ENCODE measurements around the gene NKAIN2.
"Not testable (repeated sequence)": the region's sequence is repeated elsewhere in the genome, so short reads cannot be mapped to it uniquely, and the experiment has no call there.

The NKAIN2 gene

DNA sequence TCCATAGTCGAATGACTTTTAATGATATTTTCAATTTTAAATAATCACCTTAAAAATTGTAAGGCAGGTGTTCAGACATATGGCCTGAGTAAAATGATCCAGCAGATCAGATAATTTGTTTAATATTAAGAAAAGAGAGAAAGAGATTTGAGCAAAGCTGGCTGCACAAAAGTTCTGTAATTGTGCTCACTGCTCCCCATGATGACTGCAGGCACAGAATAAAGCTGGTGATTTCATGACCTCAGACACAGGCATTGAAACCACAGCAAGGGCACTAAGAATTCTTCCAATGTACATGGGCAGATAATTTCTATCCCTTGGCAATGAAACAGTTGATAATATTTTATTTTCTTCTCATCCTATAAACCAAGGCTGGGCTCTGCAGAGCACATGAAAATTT lies 553.1 kb downstream of the NKAIN2 start:
- no peak for FAIRE-seq

- no peak for FAIRE-seq
Measured at GRCh38 chr6:124368131-124368530, 564.5 kb downstream of the NKAIN2 start.

GRCh38 chr6:124371974-124372475 lies 568.4 kb downstream of the NKAIN2 start:
- FAIRE-seq, result no peak

- no peak for FAIRE-seq
Measured at GRCh38 chr6:124373386-124373785, 569.7 kb downstream of the NKAIN2 start.

DNA sequence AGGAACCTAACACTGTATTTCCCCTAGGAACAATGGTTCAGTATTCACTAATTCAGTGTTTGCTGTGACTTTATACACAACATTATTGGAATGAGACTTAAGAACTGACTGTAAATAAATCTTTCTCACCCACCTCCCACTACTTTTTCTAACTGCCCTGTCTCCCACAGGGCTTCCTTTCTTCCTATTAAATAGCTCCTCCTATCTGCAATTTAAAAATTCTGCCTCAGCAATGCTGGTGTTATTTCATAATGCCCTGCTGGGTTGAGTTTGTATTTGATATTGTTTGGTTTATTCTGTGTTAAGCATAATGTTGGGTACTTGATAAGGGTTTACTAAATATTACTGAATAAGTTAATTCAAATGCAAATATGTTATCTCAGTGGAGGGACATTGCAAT lies 585.5 kb downstream of the NKAIN2 start:
- no peak for FAIRE-seq

- no peak for FAIRE-seq
Measured at GRCh38 chr6:124393536-124393935, 589.9 kb downstream of the NKAIN2 start.

DNA sequence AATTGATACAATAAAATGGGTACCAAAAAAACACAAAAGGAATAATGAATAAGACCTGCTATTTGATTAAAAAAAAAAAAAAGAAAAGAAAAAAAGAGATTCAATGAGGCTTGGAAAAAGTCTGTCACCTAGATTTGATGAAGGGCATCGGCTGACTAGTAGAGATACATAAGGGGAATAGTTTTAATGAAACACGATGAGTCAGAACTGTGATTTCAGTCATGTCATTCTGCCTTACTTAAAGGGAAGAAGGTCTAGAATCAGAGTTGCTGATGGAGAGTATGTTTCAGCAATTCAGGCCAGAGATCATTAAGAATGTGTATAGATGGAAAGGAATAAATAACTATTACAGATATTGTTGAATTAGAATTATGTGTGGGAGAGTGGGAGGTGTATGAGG lies 592.7 kb downstream of the NKAIN2 start:
- no peak for FAIRE-seq

DNA sequence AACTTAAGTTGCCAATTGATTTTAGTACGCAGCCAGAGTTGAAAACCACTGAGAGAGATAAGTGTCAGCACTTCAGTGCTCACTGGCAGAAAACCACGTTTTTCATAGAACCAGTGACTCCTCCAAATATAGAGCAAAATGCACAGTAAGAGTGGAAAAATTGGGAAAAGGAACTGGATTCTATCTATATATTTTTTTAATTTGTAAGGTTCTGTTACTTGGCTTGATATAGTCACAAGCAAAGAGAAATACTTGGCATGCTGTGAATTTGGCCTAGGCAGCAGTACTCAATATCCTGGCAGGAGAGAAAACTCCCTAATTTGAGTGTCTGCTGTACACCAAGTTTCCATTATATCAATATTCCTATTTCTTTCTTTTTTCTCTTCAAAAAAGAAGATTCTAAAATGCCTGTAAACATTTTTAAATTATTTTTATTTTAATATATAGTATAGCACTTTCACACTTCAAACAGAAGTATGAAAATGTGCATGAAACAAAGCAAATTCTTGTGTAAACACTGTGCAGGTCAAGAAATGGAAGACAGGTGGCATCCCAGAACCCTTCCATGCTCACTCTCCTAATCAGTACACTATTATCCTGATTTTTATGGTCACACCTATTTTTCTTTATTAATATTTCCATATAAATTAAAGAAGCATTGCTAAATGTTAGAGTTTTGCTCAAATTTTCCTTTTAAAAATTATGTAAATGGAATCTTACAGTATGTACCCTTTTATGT lies 596.8 kb downstream of the NKAIN2 start:
- FAIRE-seq, result no peak

GRCh38 chr6:124410425-124410824 lies 606.8 kb downstream of the NKAIN2 start:
- not testable (repeated sequence) for FAIRE-seq

GRCh38 chr6:124412657-124413056 lies 609.0 kb downstream of the NKAIN2 start:
- not testable (repeated sequence) for FAIRE-seq

- FAIRE-seq, result no peak
Measured at GRCh38 chr6:124420116-124420840, 616.6 kb downstream of the NKAIN2 start.

- FAIRE-seq, result no peak
Measured at GRCh38 chr6:124423621-124424020, 620.0 kb downstream of the NKAIN2 start.

DNA sequence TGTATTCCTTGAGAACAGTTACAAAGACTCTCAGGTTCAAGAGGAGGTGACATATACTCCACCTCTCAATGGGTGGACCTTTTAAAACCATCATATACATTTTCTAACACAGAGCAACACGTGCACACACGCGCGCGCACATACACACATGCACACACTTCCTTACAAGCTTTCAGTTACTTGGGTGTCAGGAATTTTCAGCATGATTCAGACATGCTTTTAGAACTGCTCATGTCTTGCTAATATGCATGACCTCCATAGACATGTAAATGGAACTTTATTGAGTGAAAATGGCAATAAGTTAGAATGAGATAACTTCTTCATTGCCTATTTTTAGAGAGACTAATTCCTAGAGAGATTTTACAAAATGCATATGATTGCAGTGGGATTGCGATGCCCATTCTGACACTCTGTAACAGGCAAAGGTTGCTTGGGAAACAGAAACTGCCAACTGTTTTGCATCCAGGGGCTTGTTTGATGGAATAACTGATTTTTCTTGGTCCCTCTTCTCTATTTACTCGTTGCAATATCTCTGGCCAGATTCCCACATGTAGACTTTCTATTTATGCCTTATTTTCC lies 627.2 kb downstream of the NKAIN2 start:
- FAIRE-seq, result no peak

DNA sequence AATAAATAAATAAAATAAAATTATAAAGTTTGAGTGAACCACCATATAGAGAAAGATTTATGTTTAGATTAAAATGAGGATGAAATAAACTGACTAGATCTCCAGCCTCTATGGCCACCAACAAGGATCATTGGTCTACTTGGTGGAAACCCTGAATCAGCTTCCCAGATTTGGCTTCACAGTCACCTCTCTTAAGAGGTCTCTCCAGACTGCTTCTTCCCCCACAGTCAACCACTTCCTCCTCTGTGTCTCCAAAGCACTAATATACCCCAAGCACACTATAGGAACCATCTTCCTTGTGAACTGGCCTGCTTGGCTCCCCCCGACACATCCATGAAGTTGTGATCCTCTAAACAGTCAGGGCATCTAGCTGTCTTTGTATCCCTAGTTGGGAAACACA lies 629.0 kb downstream of the NKAIN2 start:
- FAIRE-seq, result no peak

GRCh38 chr6:124433387-124434160 lies 629.9 kb downstream of the NKAIN2 start:
- no peak for FAIRE-seq

- FAIRE-seq, result no peak
Measured at GRCh38 chr6:124434421-124434820, 630.8 kb downstream of the NKAIN2 start.

GRCh38 chr6:124436803-124437202 lies 633.1 kb downstream of the NKAIN2 start:
- no peak for FAIRE-seq

- no peak for FAIRE-seq
Measured at GRCh38 chr6:124438546-124439065, 634.9 kb downstream of the NKAIN2 start.

GRCh38 chr6:124441450-124441849 lies 637.8 kb downstream of the NKAIN2 start:
- FAIRE-seq, result no peak

GRCh38 chr6:124443541-124443940 lies 639.9 kb downstream of the NKAIN2 start:
- no peak for FAIRE-seq

DNA sequence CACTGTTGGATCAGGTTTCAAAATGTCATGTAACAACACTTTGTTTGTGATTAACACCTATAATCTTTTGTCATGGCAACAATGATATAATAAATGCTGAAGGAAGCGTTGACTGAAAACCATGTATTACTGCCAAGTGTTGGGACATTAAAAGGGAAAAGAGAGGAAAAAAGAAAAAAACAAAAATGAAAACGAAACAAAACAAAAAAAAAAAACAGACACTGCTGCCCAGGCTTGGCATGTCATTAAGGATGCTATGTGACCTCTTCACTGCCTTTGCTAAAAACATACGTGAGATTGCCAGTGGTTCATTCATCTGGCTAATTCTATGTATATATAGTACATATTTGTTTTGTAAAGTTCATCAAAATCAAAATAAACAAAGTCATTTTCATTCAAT lies 641.9 kb downstream of the NKAIN2 start:
- FAIRE-seq, result no peak

DNA sequence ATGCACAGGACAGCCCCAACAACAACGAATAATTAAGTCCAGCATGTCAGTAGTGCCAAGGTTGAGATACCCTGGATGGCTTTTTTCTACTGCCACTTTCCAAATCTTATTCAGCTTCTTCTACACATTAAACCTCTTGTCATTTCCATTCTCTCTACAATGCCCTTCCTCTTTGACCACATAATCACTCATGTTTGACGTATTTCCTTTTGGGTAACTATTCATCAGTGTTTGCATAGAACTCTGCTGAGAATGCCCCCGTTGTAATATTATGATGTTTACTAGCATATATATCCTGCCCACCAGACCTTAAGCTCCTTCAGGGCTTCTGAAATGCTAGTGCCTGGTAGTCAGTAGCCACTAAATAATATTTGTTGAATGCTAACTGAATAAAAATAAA lies 643.3 kb downstream of the NKAIN2 start:
- no peak for FAIRE-seq

DNA sequence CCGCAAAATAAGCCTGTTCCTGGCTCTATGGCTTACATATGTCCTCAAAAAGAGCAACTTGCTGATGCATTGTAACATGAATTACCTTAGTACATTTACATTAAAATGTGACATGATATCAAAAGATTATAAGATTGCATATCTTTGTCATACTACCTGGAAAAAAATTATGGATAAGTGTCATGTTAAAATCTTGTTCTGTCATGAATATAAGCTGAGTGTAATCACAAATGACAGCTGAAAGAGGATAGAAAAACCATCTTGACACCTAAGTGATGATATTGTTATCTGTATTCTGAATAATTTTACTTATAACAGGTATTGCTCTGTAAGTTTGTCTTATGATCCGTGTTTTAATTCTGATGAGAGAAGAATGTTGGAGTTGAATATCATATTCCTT lies 655.6 kb downstream of the NKAIN2 start:
- FAIRE-seq, result no peak

Data from G401.6 (cell line).